Keratinocyte (primary cell): ENCODE results near the gene DYNC2I2.

Experiments used
- EZH2 ChIP-seq: IDR thresholded peaks from one replicate; pipeline ENCODE4 v1.6.1; 2012; ENCODE audit warnings: inconsistent platforms, mild to moderate bottlenecking, low read length, moderate library complexity
- TF ChIP-seq, protein P1 (sequence below), 3 experiments: IDR thresholded peaks in 1 of 3; conservative IDR thresholded peaks in 1 of 3; optimal IDR thresholded peaks in 1 of 3; 2 replicates in 2 of 3; 3 replicates in 1 of 3; pipeline versions ENCODE3 to v1.5.1; 2011; ENCODE audit warnings: low read length in 3 of 3, mild to moderate bottlenecking in 3 of 3, moderate library complexity in 2 of 3, control low read depth in 1 of 3, inconsistent platforms in 1 of 3; ENCODE audit not compliant: insufficient read depth in 2 of 3; ENCODE audit errors: extremely low read depth in 1 of 3

DNA sequence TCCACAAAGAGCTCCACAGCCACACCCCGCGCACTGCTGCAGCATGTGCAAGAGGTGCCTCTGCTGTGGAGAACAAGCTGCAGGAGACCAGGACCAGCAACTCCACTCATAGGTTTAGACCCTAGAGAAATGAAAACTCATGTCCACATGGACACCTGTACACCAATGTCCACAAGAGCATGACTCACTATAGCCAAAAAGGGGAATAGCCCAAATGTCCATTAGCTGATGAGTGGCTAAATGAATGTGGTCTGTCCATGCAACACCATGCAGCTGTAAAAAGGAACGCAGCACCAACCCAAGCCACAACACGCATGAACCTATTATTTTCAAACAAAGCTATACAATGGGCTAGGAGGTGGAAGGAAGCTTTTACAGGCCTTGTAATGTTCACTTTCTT, 18.1 kb downstream of the DYNC2I2 start:
- TF ChIP-seq, protein P1, sequence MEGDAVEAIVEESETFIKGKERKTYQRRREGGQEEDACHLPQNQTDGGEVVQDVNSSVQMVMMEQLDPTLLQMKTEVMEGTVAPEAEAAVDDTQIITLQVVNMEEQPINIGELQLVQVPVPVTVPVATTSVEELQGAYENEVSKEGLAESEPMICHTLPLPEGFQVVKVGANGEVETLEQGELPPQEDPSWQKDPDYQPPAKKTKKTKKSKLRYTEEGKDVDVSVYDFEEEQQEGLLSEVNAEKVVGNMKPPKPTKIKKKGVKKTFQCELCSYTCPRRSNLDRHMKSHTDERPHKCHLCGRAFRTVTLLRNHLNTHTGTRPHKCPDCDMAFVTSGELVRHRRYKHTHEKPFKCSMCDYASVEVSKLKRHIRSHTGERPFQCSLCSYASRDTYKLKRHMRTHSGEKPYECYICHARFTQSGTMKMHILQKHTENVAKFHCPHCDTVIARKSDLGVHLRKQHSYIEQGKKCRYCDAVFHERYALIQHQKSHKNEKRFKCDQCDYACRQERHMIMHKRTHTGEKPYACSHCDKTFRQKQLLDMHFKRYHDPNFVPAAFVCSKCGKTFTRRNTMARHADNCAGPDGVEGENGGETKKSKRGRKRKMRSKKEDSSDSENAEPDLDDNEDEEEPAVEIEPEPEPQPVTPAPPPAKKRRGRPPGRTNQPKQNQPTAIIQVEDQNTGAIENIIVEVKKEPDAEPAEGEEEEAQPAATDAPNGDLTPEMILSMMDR (optimal IDR thresholded peaks at IDR 0.05 in 1 of 3, IDR thresholded peaks at IDR 0.05 in 1 of 3, conservative IDR thresholded peaks at IDR 0.05 in 1 of 3; ENCODE audit: extremely low read depth in 1 of 3, insufficient read depth in 2 of 3, low read length in 3 of 3): no peak
- TF ChIP-seq EZH2: no peak
